Measurements from ENCODE around the gene MRPL55.

GRCh38 chr1:228095161-228095560 lies 13.9 kb downstream of the MRPL55 start:
- TF ChIP-seq EZH2phosphoT487 (IDR thresholded peaks at IDR 0.05; ENCODE audit: insufficient read depth, low read depth) (no peak), EZH2 (IDR thresholded peaks at IDR 0.05; ENCODE audit: insufficient read depth, poor library complexity, severe bottlenecking) (no peak)
